Brain microvascular endothelial cell (primary cell): ENCODE results near the gene CASP10.

Source experiments
- DNase-seq: peaks from one replicate; pipeline ENCODE4 v3.0.0-alpha.2; 2020
- H3K27ac ChIP-seq: fragments of 250-450 bp; sonication (Bioruptor Pico); 2 replicates; pipeline ENCODE4 v1.5.1; 2020; ENCODE audit warnings: mild to moderate bottlenecking, moderate library complexity
- H3K27me3 ChIP-seq: fragments of 250-450 bp; sonication (Bioruptor Pico); replicated peaks from 2 replicates; pipeline ENCODE4 v1.5.1; 2020; ENCODE audit warnings: mild to moderate bottlenecking
- H3K36me3 ChIP-seq: fragments of 250-450 bp; sonication (Bioruptor Pico); replicated peaks from 2 replicates; pipeline ENCODE4 v1.5.1; 2020; ENCODE audit warnings: mild to moderate bottlenecking
- H3K4me3 ChIP-seq: 2 replicates; pipeline ENCODE4 v1.5.1; 2011; ENCODE audit warnings: low read depth, mild to moderate bottlenecking, control low read depth, low read length, moderate library complexity
- in situ Hi-C: cut with HindIII; loops from 2 replicates; pipeline ENCODE4 v1.10.0; 2017; ENCODE audit warnings: low sequenced_read_pairs, low pct_ligation_motif_present
- TF ChIP-seq, protein P1 (sequence below): IDR thresholded peaks from 2 replicates; pipeline ENCODE4 v1.5.1; 2011; ENCODE audit warnings: low read depth, mild to moderate bottlenecking, moderate library complexity, low read length, control low read depth, inconsistent platforms; ENCODE audit errors: missing control alignments

Gene CASP10

DNA sequence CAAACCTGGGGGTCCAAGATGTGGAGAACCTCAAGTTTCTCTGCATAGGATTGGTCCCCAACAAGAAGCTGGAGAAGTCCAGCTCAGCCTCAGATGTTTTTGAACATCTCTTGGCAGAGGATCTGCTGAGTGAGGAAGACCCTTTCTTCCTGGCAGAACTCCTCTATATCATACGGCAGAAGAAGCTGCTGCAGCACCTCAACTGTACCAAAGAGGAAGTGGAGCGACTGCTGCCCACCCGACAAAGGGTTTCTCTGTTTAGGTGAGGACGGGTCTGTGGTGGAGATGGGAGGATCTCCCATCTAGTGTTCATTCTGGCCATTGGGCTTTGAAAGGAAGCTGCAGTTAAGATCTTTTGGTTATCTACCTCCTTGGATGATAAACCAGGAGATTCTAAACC, 2.9 kb downstream of the CASP10 start:
- in situ Hi-C loops = loop anchor here (25.0 kb wide), 1 partner anchor 274 kb away; no protein-coding TSS in a partner anchor
- TF ChIP-seq, protein P1, sequence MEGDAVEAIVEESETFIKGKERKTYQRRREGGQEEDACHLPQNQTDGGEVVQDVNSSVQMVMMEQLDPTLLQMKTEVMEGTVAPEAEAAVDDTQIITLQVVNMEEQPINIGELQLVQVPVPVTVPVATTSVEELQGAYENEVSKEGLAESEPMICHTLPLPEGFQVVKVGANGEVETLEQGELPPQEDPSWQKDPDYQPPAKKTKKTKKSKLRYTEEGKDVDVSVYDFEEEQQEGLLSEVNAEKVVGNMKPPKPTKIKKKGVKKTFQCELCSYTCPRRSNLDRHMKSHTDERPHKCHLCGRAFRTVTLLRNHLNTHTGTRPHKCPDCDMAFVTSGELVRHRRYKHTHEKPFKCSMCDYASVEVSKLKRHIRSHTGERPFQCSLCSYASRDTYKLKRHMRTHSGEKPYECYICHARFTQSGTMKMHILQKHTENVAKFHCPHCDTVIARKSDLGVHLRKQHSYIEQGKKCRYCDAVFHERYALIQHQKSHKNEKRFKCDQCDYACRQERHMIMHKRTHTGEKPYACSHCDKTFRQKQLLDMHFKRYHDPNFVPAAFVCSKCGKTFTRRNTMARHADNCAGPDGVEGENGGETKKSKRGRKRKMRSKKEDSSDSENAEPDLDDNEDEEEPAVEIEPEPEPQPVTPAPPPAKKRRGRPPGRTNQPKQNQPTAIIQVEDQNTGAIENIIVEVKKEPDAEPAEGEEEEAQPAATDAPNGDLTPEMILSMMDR = no peak
- Histone ChIP-seq H3K27me3 (no peaks in the 10 kb centered on the region), H3K27ac (no peak overlapping the region), H3K36me3 (no peaks in the 10 kb centered on the region), H3K4me3 (no peak overlapping the region)
- DNase-seq = no peak

- in situ Hi-C loops = loop anchor here (25.0 kb wide), 1 partner anchor 275 kb away; no protein-coding TSS in a partner anchor
- TF ChIP-seq, protein P1 = no peak
- Histone ChIP-seq H3K27ac (no peak overlapping the region), H3K27me3 (no peaks in the 10 kb centered on the region), H3K36me3 (no peaks in the 10 kb centered on the region), H3K4me3 (no peak overlapping the region)
- no peak for DNase-seq
Measured at GRCh38 chr2:201186982-201187381, 4.0 kb downstream of the CASP10 start.

GRCh38 chr2:201188449-201188848, 5.5 kb downstream of the CASP10 start:
- Histone ChIP-seq H3K36me3 (no peaks in the 10 kb centered on the region), H3K27me3 (no peaks in the 10 kb centered on the region), H3K4me3 (no peak overlapping the region), H3K27ac (no peak overlapping the region)
- in situ Hi-C loops = loop anchor here (25.0 kb wide), 1 partner anchor 276 kb away; no protein-coding TSS in a partner anchor
- TF ChIP-seq, protein P1 = no peak
- no peak for DNase-seq

GRCh38 chr2:201191132-201191875, 8.4 kb downstream of the CASP10 start:
- in situ Hi-C loops = loop anchor here (25.0 kb wide), 1 partner anchor 279 kb away; no protein-coding TSS in a partner anchor
- Histone ChIP-seq H3K27ac (no peak overlapping the region), H3K27me3 (no peaks in the 10 kb centered on the region), H3K36me3 (no peaks in the 10 kb centered on the region), H3K4me3 (no peak overlapping the region)
- TF ChIP-seq, protein P1 = no peak
- DNase-seq = no peak

- H3K4me3 ChIP-seq = no peak overlapping the region
- in situ Hi-C loops = loop anchor here (25.0 kb wide), 1 partner anchor 282 kb away; no protein-coding TSS in a partner anchor
- DNase-seq = no peak
- no peaks in the 10 kb centered on the region for H3K27me3 ChIP-seq
- TF ChIP-seq, protein P1 = no peak
- H3K36me3 ChIP-seq = no peaks in the 10 kb centered on the region
- no peak overlapping the region for H3K27ac ChIP-seq
Measured at GRCh38 chr2:201194097-201194496, 11.2 kb downstream of the CASP10 start.
